Nasal cavity respiratory epithelium epithelial cell of viscerocranial mucosa (primary cell): ENCODE data around the gene ZYX. TPM values are rescaled to one million over a fixed set of nuclear protein-coding genes. Genes with fewer than 3 reads are reported as not detected.

Experiments
- total RNA-seq: library from RNA; depleted of rRNA; stranded (reverse); fragments of >200 nt; gene quantifications from 2 replicates; pipeline ENCODE4 v1.2.3, GENCODE V29; 2014

ZYX gene, protein sequence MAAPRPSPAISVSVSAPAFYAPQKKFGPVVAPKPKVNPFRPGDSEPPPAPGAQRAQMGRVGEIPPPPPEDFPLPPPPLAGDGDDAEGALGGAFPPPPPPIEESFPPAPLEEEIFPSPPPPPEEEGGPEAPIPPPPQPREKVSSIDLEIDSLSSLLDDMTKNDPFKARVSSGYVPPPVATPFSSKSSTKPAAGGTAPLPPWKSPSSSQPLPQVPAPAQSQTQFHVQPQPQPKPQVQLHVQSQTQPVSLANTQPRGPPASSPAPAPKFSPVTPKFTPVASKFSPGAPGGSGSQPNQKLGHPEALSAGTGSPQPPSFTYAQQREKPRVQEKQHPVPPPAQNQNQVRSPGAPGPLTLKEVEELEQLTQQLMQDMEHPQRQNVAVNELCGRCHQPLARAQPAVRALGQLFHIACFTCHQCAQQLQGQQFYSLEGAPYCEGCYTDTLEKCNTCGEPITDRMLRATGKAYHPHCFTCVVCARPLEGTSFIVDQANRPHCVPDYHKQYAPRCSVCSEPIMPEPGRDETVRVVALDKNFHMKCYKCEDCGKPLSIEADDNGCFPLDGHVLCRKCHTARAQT
- 16.1 and 85.2 TPM in 2 replicates for total RNA-seq

DNA sequence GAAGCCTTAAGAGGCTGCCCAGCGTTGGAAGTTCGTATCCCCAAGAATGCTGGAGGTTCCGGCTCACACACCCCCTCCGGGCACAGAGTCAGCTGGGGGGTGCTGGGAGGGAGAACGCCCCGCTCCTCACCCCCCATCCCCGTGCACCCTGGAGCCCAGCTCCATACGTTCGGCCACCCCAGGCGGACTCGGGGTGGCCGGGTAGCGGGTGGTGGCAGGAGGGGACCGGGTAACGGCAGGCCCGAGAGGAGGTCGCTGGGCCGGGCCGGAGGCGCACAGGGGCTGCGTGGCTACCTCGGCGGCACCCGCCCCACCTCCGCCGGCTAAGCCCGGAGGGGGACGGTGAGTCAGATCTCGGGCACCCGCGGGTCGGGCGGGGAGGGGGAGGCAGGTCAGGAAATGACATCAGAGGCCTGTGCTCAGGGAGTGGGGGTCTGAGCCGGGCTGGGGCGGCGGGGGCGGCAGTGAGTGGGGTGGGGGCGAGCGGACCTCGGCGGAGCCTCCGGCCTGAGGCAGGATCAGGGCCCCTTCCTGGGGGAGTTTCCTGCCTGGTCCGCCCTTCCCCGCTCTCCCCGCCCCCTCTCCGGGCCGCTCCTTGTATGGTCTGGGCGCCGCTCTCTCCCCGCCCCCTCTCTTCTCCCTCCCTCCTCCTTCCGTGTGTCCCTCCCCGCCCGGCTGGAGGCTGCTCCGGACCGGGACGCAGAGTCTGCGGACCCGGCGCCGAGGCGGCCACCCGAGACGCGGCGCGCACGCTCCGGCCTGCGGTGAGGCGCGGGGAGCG lies at the start of gene ZYX:
Gene ZYX (plus strand): TSS at position 700 of the 781 bp plus-strand sequence. CDS start 227 bp downstream, outside the sequence.

DNA sequence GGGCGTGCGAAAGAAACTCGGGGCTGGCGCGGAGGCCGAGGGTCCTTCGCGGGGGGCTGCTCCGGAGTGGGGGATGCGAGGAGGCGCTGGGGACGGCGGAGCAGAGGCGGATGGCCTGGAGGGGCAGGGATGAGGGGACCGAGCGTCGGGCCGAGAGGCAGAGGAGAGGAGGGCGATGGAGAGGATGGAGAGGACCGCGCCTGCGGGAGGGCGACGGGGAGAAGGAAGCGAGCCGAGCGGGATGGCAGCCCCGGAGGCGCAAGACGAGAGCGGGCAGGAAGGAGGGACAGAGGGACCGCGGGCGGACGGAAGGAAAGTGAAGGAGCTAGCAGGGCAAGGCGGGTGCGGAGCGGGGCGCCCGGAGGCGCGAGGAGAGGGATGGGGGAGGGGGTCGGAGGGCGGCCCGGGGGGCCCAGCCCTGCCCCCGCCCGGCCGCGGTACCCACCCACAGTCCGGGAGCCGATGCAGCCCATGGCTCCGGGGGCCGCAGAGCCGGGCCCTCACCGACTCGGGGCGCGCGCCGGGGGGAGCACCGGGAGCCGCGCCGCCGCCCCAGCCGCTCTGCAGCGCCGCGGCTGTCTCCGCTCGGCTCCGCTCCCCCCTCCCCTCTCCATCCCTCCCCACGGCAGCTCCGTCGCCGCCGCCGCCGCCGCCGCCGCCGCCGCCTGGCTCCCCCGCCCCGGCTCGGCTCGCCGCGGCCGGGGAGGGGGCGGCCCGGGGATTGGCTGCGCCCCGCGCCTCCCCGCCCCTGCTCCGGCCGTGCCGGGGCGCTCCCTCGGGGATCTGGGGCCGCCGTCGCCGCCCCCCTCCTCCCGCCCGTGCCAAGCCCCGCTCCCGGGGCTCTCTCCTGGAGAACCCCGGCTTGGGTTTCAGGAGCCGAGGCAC lies 18.8 kb upstream of the ZYX start, which contains the start of gene FAM131B:
Gene FAM131B (minus strand): TSS at position 583 of the 885 bp plus-strand sequence. CDS start 110 bp downstream, at position 473.

DNA sequence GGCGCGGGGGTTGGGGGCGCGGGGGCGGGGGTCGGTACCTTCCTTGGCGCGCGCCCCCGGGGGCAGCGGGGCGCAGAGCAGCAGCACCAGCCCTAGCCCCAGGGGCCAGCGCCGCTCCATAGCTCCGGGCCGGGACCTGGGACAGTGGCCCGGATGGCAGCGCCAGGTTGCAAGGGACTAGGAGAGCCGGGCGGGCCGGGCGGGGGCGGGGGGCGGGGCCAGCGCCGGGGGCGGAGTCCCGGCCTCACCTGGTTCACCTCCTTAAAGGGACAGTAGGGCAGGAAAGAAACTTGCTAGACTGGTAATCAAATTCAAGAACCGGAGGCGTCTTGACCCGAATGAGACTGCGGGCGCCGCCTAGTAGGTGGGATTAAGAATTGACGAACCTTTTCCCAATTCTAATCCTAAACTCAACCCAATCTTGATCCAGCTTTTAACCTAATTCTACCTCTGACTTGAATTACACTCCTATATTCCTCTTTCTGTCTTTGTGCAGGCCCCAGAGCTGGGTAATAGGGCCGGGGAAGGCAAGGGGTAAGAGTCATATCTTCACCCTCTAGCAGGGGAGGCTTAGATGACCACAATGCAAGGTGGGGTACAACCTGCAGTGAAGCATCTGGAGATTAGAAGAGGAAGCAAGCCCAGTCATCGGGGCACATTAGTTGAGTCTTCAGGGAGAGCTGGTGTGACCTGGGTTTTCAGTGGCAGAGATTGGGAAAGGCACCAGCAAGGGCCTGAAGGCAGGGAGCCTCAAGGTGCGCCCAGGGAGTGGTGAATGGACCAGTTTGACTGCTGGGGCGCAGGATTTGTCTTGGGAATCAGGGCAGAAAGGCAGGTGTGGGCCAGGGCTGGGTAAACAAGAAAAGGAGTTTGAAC lies 27.8 kb downstream of the ZYX start, which contains the start of gene EPHA1:
Gene EPHA1 (minus strand): TSS at position 171 of the 876 bp plus-strand sequence. CDS start 51 bp downstream, at position 120.

Other genes with a start within 250 kb of the ZYX start
- 9.5 TPM in 1 of 2 replicates, not detected in the other for gene PIP, start 249.3 kb upstream of the ZYX start, total RNA-seq
- not detected in 2 replicates for gene TAS2R39, start 197.9 kb upstream of the ZYX start, total RNA-seq
- gene TAS2R40, start 159.3 kb upstream of the ZYX start, total RNA-seq = not detected in 2 replicates
- gene GSTK1, start 117.9 kb upstream of the ZYX start, total RNA-seq = 56.0 and 130 TPM in 2 replicates
- gene TMEM139, start 96.4 kb upstream of the ZYX start, total RNA-seq = 4.8 and 8.3 TPM in 2 replicates
- gene CASP2, start 93.0 kb upstream of the ZYX start, total RNA-seq = 12.3 and 30.5 TPM in 2 replicates
- gene CLCN1, start 65.2 kb upstream of the ZYX start, total RNA-seq = 0.64 TPM in 1 of 2 replicates, not detected in the other
- gene FAM131B, start 18.6 kb upstream of the ZYX start, total RNA-seq = 0.34 and 0.36 TPM in 2 replicates
- gene EPHA1, start 27.5 kb downstream of the ZYX start, total RNA-seq = 24.3 and 53.9 TPM in 2 replicates
- gene TAS2R60, start 62.1 kb downstream of the ZYX start, total RNA-seq = not detected in 2 replicates
- 0.07 TPM in 1 of 2 replicates, not detected in the other for gene TAS2R41, start 96.5 kb downstream of the ZYX start, total RNA-seq
- 1.0 TPM in 1 of 2 replicates, not detected in the other for gene CTAGE15, start 190.5 kb downstream of the ZYX start, total RNA-seq
- gene TCAF2, start 239.6 kb downstream of the ZYX start, total RNA-seq = 0.34 and 4.5 TPM in 2 replicates